ENCODE results near the gene COPZ2.
"Not testable (repeated sequence)": the region's sequence is repeated elsewhere in the genome, so short reads cannot be mapped to it uniquely, and the experiment has no call there.

Gene COPZ2, protein sequence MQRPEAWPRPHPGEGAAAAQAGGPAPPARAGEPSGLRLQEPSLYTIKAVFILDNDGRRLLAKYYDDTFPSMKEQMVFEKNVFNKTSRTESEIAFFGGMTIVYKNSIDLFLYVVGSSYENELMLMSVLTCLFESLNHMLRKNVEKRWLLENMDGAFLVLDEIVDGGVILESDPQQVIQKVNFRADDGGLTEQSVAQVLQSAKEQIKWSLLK

DNA sequence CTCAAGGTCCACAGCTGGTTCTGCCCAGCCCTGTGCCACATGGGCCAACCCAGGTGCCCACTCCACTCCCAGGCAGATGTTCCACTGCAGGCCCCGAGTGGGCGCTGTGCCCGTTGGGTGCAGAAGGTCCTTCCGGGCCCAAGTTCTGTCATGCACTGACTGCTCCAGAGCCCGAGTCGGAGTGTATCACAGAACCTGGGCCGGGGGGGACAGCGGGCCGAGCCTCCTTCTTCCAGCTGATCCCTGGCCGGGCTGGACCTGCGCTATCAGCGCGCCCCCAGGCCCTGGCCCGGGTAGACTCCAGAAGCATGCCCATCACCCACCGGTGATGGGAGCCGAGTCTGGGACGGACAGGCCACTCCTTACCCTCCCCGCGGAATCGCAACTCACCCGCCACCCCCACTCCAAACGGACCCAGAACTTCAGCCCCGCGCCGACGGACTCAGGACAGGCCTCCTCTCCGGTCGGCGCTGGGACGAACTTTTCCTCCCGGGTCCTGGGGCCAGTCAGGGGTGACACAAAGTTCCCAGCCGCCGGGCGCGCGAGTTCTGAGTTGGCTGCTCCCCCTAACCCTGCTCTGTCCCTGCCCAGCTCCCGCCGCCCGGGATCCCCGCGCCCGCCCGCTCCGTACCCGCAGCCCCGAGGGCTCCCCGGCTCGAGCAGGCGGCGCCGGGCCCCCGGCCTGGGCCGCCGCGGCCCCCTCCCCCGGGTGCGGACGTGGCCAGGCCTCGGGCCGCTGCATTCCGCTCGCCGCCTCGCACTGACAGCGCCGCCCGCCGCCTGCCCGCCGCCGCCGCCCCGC lies at the start of gene COPZ2:
Gene COPZ2, minus strand, starts transcription at position 762 of the 802 bp plus-strand sequence. Its CDS starts 20 bp downstream, at position 742.
- DNase-seq, result peak; percentile 46 to 50

DNA sequence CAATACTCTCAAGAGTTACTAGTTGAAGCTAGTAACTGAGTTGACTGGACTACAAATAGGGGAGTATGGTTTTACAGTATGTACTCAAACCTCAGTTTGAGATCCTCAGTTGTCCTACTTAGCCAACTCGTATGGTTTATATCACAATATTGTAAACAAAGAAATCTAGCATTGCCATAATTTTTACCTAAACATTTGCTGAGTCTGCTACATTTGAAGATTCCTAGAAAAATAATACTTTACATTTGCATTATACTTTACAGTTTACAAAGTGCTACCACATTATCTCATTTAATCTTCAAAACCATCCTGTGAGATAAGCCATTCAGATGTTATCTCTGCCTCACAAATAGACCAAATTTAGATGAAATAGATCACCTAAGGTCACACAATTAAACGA lies 47.3 kb upstream of the COPZ2 start:
- no peak for DNase-seq

DNA sequence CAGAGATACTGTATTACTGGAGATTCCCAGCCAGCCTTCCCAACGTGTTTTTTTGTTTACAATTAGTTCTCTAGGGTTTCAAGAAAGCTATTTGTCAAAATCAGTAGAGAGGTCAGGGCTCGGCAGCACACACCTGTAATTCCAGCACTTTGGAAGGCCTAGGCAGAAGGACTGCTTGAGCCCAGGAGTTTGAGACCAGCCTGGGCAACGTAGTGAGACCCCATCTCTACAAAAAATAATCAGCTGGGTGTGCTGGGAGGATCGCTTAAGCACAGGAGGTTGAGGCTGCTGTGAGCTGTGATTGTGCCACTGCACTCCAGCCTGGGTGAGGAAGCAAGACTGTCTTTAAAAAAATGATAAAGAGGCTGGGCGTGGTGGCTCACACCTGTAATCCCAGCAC lies 44.3 kb upstream of the COPZ2 start:
- DNase-seq, result no peak

DNA sequence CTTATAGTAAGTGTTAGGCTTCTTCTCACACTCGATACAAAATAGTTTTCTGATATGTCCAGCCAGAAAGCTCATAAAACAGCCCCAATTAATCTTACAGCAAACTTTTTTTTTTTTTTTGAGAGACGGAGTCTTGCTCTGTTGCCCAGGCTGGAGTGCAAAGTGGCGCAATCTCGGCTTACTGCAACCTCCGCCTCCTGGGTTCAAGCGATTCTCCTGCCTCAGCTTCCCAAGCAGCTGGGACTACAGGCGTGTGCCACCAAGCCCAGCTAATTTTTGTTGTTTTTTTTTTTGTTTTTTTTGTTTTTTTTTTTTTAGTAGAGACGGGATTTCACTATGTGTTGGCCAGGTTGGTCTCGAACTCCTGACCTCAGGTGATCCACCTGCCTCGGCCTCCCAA lies 39.6 kb upstream of the COPZ2 start:
- not testable (repeated sequence) for DNase-seq

DNA sequence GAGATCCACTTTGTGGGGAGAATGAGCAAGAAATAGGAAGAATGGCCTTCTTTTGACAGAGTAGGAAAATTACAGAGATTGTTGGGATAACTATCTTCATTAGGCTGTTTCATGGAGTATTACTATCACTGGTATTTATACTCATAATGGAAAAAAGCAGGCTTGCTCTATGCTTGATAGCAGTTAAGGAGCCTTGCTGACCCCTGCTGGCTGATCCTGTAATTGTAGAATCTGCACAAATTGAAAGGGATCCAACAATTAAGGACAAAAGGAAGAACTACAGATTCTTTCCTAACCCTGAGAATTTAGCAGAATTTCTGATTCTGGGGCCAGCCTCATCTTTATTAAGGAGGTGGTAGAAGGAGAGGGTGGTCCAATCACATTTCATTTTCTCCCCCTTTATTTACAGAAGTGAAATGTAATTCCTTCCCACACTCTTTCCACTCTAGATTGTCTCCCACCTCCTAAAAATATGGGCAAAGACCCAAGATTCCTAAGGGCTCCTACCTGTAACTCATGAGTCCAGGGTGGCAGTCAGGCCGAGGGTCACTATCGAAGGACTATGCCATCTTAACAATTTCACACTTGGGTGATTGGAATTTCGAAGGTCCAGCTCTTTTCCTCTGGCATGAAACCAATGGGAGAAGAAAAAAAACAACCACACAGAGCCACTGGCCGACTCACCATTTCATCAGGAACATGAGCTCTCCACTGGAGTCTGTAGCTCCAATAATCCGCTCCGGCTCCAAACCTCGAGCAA lies 36.9 kb upstream of the COPZ2 start:
- DNase-seq, result peak; percentile 64 to 67

DNA sequence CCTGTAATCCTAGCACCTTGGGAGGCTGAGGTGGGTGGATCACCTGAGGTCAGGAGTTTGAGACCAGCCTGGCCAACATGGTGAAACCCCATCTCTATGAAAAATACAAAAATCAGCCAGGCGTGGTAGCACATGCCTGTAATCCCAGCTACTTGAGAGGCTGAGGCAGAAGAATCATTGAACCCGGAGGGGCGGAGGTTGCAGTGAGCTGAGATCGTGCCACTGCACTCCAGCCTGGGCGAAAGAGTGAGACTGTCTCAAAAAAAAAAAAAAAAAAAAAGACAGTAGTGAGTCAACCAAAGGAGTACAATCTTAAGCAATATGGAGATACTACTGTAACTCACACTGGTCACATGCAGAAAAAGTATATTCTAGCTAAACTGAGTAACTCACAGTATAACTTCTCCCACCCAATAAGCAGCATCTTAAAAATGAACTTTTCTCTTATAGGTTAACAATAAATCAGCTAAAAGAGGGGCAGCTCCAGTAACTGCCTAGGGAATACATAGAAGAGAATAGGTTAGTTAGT lies 36.0 kb upstream of the COPZ2 start:
- DNase-seq, result not testable (repeated sequence)

DNA sequence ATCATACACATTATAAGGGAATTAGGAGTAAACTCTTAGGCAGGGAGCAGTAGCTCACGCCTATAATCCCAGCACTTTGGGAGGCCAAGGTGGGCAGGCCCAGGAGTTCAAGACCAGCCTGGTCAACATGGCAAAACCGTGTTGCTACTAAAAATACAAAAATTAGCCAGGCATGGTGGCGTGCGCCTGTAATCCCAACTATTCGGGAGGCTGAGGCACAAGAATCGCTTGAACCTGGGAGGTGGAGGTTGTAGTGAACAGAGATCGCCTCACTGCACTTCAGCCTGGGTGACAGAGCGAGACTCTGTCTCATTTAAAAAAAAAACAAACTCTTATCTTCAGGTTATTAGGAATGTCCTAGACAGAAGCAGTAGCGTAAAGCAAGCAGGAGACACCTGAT lies 35.2 kb upstream of the COPZ2 start:
- DNase-seq, result not testable (repeated sequence)

DNA sequence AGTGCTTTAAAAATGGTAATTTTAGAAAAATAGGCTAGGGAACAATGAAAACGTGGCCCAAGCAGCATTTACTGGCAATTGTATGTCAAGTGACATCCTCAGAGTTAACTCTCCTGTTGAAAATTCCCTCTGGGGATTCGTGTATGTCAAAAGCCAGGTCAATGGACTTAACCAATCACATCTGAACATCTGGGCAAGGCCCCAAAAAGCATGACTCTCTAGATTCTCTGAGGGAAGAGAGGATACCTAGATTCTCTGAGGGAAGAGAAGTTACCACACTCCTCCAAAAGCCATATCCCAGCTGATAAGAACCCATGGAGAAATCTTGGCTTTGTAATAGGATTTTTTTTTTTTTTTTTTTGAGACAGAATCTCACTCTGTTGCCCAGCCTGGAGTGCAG lies 34.1 kb upstream of the COPZ2 start:
- no peak for DNase-seq

DNA sequence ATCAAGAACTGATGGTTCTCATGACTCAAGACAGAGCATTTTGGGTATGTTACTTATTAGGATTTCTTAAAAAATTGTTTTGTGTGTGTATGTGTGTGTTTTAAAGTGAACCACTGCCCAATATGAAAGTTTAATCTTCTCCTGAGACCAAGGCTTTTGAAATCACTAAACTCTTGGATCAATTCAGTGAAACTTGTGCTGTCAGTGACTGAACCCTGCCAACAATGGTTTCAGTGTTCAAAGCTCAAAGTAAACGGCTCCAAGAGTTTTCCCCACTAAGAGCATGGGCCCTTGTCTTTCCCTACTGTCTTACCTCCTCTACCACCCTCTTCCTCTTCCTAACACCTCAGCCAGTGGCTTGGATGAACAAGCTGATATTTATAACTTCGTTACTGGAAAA lies 32.6 kb upstream of the COPZ2 start:
- no peak for DNase-seq

DNA sequence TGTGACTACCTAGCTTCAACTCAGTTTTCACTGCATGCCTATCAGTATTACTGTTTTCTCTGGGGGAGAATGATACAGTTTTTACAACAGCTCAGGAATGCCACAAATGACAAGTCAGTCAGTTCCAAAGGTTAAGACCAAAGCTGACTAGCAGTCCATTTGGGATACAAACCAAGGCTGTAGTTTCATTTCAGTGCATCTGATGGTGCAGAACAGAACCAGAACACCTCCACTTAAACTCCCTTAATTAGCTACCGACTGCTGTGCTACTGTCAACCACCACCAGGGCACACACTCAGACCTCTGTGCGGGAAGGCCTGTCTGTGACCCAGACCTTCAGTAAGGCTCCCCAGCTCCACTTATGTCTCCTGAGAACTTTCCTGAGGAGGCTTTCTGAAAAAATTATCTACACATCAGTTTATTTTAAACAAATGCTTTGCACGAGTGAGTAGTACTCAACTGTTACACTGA lies 30.9 kb upstream of the COPZ2 start:
- no peak for DNase-seq

DNA sequence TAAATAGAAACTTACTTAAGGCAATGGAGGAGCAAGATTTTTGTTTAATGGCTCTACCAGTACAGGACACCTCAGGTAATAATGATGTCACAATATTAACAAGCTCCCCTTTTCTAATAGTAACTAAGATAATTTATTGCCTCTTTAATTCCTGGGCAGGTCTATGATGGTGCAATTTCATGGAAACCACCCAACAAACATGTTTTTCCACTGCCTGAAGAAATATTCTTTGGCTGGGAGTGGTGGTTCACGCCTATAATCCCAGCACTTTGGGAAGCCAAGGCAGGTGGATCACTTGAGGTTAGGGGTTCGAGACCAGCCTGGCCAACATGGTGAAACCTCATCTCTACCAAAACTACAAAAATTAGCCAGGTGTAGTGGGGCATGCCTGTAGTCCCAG lies 30.2 kb upstream of the COPZ2 start:
- DNase-seq, result not testable (repeated sequence)

DNA sequence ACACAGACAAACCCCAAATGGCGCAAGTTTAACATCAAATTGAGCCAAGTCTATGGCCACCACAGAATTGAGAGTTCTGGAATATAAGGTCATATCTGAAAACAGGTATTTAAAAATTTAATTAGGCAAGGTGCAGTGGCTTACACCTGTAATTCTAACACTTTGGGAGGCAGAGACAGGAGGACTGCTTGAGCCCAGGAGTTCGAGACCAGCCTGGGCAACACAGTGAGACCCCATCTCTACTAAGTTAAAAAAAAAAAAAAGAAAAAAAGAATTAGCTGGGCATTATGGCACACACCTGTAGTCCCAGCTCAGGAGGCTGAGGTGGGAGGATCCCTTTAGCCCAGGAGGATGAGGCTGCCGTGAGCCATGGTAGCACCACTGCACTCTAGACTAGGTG lies 29.6 kb upstream of the COPZ2 start:
- no peak for DNase-seq

DNA sequence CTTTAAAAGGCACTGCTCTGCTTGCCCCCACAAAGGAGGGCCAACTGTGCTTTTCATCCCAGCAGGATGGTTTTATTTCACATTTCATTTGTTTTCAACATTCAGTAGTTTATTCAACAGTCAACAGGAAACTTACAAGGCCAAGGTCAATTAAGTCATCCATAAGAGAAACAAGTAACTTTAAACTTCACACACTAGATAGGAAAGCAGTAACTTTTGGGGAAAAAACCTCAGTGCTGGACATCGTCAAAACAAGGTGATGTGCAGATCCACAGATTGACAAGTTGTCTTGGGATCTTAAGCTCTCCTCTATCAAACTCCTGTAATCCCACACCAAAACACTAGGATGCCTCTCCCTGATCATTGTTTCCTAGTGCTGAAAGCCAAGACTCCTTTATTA lies 29.1 kb upstream of the COPZ2 start:
- no peak for DNase-seq

DNA sequence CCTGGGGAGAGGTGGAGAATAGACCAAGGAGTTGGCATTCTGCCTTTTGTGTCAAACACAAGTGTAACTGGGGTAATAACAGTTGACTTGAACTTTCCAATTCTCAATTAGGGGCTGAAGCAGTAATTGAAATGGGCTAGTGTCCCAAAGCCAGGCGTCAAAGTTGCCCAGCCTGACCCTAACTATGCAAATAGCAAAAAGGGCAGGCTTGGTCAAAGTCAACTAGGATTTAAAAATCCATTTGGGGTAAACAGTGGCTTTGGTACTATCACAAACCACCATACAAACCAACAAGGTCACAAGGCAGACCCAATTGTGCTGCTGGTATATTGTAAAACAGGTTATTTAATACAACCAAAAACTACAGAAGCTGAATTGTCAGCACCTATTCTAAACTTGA lies 28.6 kb upstream of the COPZ2 start:
- no peak for DNase-seq

DNA sequence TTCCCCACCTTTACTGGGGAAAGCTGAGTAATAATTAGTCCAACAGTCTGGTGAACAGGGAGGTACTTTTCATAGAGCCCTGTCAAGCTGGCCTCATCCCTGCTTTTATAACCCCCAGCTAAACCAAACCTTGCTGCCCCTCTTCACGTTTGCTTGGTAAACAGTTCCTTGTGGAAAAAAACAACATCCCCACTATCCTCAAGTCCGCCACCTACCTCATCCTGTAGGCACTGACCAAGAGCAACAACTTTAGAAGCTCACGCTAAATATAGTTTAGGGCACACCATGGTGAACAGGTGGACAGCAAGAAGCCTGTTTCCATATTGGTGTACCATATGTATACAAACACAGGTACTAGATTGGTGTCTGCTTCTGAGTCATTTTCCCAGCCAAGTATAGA lies 27.0 kb upstream of the COPZ2 start:
- DNase-seq, result no peak

DNA sequence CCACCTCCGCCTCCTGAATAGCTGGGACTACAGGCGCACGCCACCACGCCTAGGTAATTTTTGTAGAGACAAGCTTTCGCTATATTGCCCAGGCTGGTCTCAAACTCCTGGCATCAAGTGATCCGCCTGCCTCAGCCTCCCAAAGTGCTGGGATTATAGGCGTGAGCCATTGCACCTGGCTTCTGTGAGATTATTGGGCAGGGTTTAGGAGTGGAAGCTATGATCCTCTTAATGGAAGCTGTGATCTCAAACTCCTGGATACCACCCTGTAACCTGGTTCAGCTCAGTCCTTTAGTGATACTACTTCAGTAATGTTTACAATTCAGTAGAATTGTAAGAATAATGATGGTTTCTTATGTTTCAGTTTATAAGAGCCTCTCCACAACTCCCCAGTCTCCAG lies 24.7 kb upstream of the COPZ2 start:
- DNase-seq, result no peak

DNA sequence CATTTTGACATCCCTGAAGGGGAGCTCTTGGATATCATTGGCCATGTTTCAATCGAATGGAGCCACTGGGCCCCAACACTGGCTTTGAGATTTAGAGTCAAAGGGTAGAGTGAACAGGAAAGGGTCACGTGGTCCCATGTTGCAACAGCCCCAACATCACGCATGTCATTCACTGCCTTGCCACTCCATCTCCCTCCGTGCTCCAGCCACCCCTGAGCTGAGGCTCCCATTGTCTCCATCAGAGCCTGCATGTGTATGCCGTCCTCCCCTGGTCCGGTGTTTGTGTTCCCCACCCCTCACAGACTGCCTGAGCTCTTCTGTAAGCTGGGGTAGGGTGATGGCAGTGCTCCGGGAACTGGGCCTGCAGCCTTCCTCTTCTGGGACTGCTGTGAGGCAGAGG lies 22.7 kb upstream of the COPZ2 start:
- DNase-seq, result no peak

DNA sequence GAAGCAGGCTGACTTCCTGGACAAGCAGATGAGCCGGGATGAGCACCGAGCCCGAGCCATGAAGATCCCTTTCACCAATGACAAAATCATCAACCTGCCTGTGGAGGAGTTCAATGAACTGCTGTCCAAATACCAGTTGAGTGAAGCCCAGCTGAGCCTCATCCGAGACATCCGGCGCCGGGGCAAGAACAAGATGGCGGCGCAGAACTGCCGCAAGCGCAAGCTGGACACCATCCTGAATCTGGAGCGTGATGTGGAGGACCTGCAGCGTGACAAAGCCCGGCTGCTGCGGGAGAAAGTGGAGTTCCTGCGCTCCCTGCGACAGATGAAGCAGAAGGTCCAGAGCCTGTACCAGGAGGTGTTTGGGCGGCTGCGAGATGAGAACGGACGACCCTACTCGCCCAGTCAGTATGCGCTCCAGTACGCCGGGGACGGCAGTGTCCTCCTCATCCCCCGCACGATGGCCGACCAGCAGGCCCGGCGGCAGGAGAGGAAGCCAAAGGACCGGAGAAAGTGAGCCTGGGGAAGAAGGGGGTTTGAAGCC lies 21.6 kb upstream of the COPZ2 start:
- no peak for DNase-seq

DNA sequence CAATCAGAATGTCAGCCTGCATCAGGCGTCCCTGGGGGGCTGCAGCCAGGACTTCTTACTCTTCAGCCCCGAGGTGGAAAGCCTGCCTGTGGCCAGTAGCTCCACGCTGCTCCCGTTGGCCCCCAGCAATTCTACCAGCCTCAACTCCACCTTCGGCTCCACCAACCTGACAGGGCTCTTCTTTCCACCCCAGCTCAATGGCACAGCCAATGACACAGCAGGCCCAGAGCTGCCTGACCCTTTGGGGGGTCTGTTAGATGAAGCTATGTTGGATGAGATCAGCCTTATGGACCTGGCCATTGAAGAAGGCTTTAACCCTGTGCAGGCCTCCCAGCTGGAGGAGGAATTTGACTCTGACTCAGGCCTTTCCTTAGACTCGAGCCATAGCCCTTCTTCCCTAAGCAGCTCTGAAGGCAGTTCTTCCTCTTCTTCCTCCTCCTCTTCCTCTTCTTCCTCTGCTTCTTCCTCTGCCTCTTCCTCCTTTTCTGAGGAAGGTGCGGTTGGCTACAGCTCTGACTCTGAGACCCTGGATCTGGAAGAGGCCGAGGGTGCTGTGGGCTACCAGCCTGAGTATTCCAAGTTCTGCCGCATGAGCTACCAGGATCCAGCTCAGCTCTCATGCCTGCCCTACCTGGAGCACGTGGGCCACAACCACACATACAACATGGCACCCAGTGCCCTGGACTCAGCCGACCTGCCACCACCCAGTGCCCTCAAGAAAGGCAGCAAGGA lies 21.0 kb upstream of the COPZ2 start:
- DNase-seq, result no peak

DNA sequence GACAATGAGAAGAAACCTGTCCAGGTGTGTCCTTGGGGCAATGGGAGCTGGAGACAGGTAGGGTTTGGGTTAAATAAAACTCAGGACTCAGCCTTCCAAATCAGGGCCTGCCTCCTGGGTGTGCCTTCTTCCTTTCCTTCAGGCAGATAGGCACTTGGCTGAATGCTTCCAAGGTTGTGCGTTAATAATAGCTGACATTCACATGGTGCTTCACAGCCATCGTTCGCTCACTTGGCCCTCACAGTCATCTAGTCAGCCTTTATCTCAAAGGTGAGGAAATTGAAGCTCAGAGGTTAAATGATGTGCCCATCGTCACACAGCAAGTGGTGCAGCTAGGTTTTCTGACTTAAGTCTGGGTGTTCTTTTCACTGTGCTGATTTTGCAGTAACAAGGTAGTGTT lies 20.0 kb upstream of the COPZ2 start:
- no peak for DNase-seq

DNA sequence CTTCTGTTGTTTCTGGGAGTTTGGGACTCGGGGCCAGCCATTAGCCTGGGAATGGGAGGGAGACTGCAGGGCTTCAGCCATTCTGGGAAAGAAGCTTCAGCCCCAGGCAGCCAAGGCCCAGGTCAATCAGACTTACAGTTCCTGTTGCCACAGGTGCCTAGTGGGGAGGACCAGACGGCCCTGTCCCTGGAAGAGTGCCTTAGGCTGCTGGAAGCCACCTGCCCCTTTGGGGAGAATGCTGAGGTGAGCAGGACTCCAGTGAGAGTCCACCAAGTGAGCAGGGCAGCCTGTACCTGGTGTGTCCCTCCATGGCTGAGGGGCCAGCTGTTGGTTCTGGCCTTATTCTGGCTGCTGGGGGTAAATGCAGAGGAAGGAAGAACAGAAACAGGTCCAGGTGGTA lies 19.3 kb upstream of the COPZ2 start:
- no peak for DNase-seq

DNA sequence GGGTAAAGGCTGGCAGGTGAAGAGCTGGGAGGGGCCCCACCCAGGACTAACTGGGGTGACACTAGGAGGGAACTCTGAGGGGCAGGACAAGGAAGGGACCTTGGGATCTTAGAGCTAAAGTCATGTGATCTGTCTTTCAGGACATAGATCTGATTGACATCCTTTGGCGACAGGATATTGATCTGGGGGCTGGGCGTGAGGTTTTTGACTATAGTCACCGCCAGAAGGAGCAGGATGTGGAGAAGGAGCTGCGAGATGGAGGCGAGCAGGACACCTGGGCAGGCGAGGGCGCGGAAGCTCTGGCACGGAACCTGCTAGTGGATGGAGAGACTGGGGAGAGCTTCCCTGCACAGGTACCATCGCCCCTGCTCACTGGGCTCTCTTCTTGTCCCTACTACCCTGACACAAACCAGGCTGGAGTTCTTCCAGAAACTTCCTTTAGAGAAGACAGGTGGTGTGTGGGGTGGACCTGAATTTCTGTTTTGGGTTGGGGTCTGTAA lies 18.7 kb upstream of the COPZ2 start:
- DNase-seq, result no peak
